ENCODE data around the gene AGXT. TPM values are rescaled to one million over a fixed set of nuclear protein-coding genes. Genes with fewer than 3 reads are reported as not detected.

Gene AGXT
- total RNA-seq, 2 experiments from 2014 or later = not detected

DNA sequence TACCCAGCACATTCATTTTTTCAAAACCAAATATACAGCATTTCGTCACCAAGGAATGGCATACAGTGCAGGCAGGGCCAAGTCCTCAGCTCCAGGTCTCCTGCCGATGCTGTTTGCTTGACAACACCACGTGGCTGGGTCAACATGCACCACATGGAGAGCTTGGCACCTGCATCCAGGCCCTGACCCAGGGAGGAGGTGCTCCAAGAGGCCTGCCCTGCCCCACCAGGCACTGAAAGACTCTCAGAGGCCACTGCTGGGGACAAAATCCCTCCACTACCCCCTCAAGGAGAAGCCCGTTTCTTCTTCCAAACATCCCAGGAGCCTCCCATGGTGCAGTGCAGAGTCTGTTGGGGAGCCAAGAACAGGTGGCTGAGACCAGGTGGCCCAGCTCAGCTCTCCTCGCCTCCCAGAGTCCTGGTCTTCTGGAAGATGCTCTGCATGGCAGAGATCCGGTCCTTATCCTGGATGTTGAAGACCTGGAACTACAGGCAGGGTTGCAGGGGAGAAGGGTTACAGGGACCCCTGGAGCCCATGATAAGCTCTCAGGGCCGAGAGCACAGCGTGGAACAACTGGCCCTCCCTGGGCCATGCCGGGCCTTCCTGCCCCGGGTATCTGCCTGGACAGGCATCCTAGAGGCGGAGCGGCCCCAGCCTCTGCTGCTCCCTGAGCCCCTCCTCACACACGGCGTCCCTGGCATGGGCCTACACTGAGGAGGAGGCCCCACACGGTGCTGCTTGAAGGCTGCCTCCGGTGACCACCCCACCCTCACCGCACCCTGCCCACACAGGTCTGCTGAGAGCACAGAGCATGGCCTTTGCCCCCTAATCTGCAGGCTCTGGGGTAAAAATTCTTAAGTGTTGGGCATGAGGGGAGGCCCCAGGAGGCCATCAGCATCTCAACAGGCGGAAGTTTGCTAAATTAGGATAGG is 18.3 kb downstream of the AGXT start:
- no peak for DNase-seq
- intact Hi-C loops (cut with micrococcal nuclease) = no loop called here
- Mint-ChIP-seq H3K27me3 (ENCODE audit: low read depth) (no peaks in the 10 kb centered on the region), H3K9me3 (no peaks in the 10 kb centered on the region), H3K27ac (no peak overlapping the region), H3K36me3 (ENCODE audit: low read depth) (no peaks in the 10 kb centered on the region), H3K4me3 (no peak overlapping the region), H3K4me1 (ENCODE audit: low read depth) (no peaks in the 10 kb centered on the region)
- CTCF ChIA-PET = no interaction called here

DNA sequence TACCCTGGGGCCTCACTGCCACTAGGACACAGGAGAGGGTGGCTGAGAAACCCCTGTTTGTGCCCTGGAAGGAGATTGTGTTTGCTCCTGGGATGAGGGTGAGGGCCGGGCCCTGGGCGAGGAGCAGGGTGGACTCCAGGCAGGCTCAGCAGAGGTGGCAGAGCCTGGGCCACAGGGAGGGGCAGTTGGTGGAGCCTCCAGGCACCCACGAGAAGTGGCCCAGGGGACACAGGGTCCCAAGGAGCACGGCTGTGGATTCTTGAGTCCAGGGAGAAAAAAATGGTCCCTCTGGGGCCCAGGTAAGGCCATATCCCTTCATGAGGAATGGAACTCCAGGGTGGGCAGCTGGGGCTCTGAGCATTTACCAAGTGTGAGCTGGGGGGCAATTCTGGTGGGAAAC is 19.0 kb downstream of the AGXT start:
- CTCF ChIA-PET = no interaction called here
- DNase-seq = no peak
- intact Hi-C loops (cut with micrococcal nuclease) = no loop called here
- Mint-ChIP-seq H3K4me1 (ENCODE audit: low read depth) (no peaks in the 10 kb centered on the region), H3K9me3 (no peaks in the 10 kb centered on the region), H3K27me3 (ENCODE audit: low read depth) (no peaks in the 10 kb centered on the region), H3K36me3 (ENCODE audit: low read depth) (no peaks in the 10 kb centered on the region), H3K4me3 (no peak overlapping the region), H3K27ac (no peak overlapping the region)

DNA sequence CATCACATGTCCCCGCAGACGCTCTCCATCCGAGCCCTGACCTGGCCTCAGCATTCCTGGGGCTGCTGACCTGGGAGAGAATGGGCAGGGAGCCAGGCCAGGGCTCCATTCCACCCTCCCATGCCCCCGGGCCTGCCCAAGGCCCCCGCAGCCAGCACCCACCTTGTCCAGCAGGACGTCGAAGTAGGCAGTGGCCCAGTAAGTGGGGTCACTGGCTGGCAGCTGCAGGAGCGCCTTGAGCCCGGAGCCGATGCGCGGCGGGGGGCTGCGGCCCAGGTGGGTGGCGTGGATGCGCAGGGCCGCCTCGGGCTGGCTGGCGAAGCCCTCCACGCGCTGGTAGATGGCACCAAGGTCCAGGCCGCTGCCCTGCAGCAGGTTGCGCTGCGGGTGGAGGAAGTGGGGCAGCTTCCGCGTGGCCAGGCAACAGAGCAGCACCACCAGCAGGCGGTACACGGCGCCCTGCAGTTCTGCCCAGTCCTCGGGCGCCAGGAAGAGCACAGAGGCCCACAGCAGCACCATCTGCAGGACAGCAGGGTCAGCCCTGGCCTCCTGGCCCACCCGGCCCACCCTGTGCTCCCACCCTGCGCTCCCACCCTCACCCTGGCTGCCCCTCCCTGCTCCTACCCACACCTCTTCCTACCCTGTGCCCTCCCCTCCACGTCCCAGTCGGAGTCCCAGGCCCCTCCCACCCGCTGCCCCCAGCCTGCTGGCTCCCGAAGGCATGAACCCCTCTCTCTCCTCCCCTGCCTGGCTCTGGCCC is 19.7 kb downstream of the AGXT start:
- intact Hi-C loops (cut with micrococcal nuclease) = no loop called here
- Mint-ChIP-seq H3K9me3 (no peaks in the 10 kb centered on the region), H3K27me3 (ENCODE audit: low read depth) (no peaks in the 10 kb centered on the region), H3K4me1 (ENCODE audit: low read depth) (no peaks in the 10 kb centered on the region), H3K27ac (no peak overlapping the region), H3K4me3 (no peak overlapping the region), H3K36me3 (ENCODE audit: low read depth) (no peaks in the 10 kb centered on the region)
- DNase-seq = no peak
- CTCF ChIA-PET = no interaction called here

DNA sequence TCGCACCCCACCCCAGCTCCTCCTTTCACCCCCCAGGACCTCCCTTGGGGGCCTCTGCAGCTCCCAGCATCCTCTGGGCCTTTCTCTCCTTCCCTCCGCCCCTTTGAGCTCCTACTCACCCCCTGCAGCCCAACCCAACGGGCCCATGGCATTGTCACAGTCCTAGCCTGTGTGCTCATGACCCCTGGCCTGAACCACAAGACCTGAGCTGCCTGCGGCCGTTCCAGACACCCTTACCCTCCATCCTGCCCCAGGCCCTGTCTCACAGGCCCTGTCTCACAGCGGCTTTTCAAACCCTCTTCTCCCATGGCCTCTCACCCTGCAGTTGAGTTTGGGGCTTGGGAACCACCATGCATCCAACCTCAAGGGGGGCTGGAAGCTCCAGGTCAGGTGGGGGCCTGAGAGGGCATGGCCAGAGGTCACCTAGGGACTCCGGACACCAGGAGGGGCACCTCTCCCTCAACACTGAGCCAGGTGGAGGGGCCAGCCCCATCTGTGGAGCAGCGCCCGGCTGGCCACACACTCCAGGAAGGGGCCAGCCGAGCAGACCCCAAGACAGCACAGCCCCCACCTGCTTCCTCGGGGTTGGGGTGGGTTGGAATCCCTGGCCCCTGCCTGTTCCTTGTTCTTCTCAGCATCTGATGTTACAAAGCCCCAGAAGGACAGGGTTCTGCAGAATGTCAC is 20.4 kb downstream of the AGXT start:
- CTCF ChIA-PET = no interaction called here
- Mint-ChIP-seq H3K36me3 (ENCODE audit: low read depth) (no peaks in the 10 kb centered on the region), H3K27me3 (ENCODE audit: low read depth) (no peaks in the 10 kb centered on the region), H3K27ac (no peak overlapping the region), H3K4me3 (no peak overlapping the region), H3K9me3 (no peaks in the 10 kb centered on the region), H3K4me1 (ENCODE audit: low read depth) (no peaks in the 10 kb centered on the region)
- DNase-seq = no peak
- intact Hi-C loops (cut with micrococcal nuclease) = no loop called here

DNA sequence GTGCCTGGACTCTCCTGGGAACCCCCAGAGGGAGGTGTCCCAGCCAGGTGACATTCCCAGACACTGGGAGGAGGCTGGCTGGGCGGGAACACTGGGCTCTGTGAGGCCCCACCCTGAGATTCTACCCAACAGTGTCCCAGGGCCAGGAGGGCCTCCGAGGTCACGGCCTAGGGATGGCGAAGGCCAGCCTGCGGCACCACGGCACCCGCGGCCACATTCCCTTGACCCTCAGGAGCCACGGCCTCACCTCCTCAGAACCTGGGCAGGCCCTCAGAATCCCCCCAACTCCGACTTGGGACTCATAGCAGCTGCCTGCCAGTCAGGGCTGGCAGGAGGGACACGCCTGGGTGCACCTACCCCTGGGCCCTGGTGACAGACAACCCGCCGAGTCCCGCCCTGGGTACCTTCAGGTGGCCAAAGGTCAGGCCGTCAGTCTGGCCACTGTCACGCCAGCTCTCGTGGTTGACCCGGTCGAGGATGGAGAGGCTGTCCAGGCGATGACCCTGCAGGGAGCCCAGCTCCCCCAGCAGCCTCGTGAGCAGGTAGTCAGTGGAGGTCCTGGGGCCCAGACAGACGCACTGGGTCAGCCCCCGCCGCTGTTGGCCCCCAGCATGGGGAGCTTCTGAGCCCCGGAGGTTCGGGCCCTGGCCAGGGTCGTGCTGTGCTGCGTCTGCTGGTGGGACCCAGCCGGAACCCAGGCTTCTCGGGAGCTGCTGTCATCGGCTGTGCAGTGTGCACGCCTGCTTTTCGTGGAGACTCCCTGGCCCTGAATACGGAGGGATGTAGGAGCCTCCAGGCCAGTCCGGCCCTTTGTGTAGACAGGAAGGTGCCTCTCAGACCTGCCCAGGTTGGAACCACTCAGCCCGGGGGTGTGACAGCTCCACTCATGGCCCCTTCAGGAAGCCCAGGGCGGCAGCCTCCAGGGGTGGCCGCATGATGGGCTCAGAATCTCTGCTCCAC is 21.3 kb downstream of the AGXT start:
- no peaks in the 10 kb centered on the region for H3K36me3 Mint-ChIP-seq (ENCODE audit: low read depth)
- H3K9me3 Mint-ChIP-seq = no peaks in the 10 kb centered on the region
- no peak overlapping the region for H3K4me3 Mint-ChIP-seq
- CTCF ChIA-PET = no interaction called here
- H3K27me3 Mint-ChIP-seq (ENCODE audit: low read depth) = no peaks in the 10 kb centered on the region
- DNase-seq = no peak
- no peak overlapping the region for H3K27ac Mint-ChIP-seq
- H3K4me1 Mint-ChIP-seq (ENCODE audit: low read depth) = no peaks in the 10 kb centered on the region
- intact Hi-C loops (cut with micrococcal nuclease) = no loop called here

DNA sequence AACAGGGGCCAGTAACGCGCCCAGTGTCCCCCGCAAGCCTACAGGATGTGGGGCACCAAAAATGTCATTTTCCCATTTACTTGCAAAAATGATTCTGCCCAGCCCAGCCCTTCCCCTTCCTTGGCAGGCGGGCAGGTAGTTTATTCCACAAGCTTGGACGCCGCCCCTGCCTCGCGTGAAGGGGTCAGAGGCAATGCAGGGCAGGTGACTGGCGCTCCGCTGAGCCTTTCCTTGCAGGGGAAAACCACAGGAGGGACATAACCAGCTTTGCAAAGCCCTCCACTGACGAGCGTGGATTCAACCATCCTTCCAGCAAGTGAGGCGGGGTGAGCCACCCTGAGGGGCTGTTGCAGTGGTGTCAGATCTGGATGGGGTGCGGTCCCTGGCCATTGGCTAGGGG is 22.1 kb downstream of the AGXT start:
- intact Hi-C loops (cut with micrococcal nuclease) = no loop called here
- H3K4me1 Mint-ChIP-seq (ENCODE audit: low read depth) = no peaks in the 10 kb centered on the region
- no peaks in the 10 kb centered on the region for H3K27me3 Mint-ChIP-seq (ENCODE audit: low read depth)
- CTCF ChIA-PET = interaction anchor here (0.7 kb wide), 1 partner anchor 24 kb away, joined by 3 read pairs; no protein-coding TSS in a partner anchor
- no peak overlapping the region for H3K27ac Mint-ChIP-seq
- H3K4me3 Mint-ChIP-seq = no peak overlapping the region
- no peaks in the 10 kb centered on the region for H3K36me3 Mint-ChIP-seq (ENCODE audit: low read depth)
- no peak for DNase-seq
- no peaks in the 10 kb centered on the region for H3K9me3 Mint-ChIP-seq

DNA sequence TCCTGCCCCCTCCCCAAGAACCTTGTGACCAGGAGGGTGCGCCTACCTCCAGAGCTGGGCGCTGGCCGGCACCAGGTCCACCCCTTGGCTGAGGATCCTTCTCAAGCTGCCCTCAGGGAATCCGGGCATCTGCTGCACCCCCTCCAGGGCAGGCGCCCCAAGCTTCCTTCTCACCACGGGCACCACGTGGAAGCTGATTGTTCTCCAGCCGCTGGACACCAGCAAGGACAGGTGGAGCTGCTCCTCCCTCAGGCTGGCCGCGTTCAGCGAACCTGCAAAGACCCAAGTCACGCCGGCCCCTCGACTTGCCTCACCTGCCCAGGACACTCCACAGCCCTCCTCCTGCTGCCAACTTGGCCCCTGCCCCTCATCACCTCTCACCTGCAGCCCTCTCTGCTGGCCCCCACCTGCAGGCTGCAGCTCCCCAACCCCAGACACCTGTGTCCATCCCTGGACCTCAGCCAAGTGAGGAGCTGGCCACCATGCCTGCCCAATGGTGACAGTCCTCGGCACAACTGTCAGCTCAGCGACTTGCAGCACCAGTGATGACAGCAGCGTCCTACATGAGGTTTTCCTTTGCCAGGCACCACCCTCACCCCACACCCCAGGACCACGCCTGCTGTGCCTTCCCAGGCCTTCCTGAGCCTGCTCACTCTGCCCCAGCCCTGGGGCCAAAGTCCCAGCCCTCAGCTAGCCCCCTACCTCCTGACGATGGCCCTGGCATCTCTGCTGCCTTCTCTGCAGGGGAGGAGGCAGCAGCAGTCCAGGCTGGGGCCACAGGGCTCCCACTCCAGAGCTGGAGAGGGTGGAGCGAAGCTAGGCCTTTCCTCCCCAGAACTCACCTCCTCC is 23.1 kb downstream of the AGXT start:
- no peaks in the 10 kb centered on the region for H3K9me3 Mint-ChIP-seq
- DNase-seq = no peak
- H3K27me3 Mint-ChIP-seq (ENCODE audit: low read depth) = no peaks in the 10 kb centered on the region
- CTCF ChIA-PET = interaction anchor here (0.7 kb wide), 1 partner anchor 23 kb away, joined by 3 read pairs; no protein-coding TSS in a partner anchor
- H3K4me1 Mint-ChIP-seq (ENCODE audit: low read depth) = no peaks in the 10 kb centered on the region
- H3K36me3 Mint-ChIP-seq (ENCODE audit: low read depth) = no peaks in the 10 kb centered on the region
- no peak overlapping the region for H3K4me3 Mint-ChIP-seq
- intact Hi-C loops (cut with micrococcal nuclease) = no loop called here
- no peak overlapping the region for H3K27ac Mint-ChIP-seq

DNA sequence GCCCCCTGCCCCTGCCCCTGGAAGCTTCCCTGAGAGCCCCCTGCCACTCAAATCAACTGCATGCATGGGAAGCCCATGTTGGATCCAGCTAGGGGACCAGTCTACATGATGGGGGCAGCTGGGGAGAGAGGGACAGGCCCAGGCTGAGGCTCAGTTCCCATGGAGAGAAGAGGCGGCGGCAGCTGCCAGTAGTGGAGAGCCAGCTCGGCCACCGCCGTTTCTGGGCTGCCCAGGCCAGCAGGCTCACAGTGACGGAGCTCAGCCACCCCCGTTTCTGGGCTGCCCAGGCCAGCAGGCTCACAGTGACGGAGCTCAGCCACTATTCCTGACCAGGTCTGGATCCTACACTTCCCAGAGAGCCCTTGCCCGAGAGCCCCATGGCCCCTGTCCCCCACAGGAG is 23.7 kb downstream of the AGXT start:
- H3K4me3 Mint-ChIP-seq = no peak overlapping the region
- no peak for DNase-seq
- no peaks in the 10 kb centered on the region for H3K27me3 Mint-ChIP-seq (ENCODE audit: low read depth)
- no peak overlapping the region for H3K27ac Mint-ChIP-seq
- H3K9me3 Mint-ChIP-seq = no peaks in the 10 kb centered on the region
- H3K4me1 Mint-ChIP-seq (ENCODE audit: low read depth) = no peaks in the 10 kb centered on the region
- intact Hi-C loops (cut with micrococcal nuclease) = no loop called here
- H3K36me3 Mint-ChIP-seq (ENCODE audit: low read depth) = no peaks in the 10 kb centered on the region
- CTCF ChIA-PET = no interaction called here

DNA sequence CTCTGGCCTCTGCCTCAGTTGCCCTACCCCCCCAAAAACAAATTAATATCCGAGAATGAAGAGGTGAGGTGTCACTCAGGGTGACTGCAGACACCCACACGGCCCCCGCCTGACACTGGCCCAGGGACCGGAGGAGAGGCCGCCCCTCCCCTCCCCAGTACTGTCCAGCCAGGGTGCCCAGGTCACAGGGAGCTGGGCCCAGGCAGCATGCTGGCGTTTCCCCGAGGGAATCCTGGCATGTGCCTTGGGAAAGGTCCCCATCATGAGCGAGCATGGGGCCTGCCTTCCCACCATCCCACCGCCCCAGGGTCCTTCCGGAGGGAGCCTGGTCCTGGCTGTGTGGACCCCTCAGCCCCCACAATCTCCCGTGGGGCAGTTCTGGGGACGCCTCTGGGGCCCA is 24.3 kb downstream of the AGXT start:
- DNase-seq = no peak
- no peak overlapping the region for H3K4me3 Mint-ChIP-seq
- intact Hi-C loops (cut with micrococcal nuclease) = no loop called here
- no peaks in the 10 kb centered on the region for H3K9me3 Mint-ChIP-seq
- CTCF ChIA-PET = no interaction called here
- no peak overlapping the region for H3K27ac Mint-ChIP-seq
- no peaks in the 10 kb centered on the region for H3K27me3 Mint-ChIP-seq (ENCODE audit: low read depth)
- H3K36me3 Mint-ChIP-seq (ENCODE audit: low read depth) = no peaks in the 10 kb centered on the region
- no peaks in the 10 kb centered on the region for H3K4me1 Mint-ChIP-seq (ENCODE audit: low read depth)

DNA sequence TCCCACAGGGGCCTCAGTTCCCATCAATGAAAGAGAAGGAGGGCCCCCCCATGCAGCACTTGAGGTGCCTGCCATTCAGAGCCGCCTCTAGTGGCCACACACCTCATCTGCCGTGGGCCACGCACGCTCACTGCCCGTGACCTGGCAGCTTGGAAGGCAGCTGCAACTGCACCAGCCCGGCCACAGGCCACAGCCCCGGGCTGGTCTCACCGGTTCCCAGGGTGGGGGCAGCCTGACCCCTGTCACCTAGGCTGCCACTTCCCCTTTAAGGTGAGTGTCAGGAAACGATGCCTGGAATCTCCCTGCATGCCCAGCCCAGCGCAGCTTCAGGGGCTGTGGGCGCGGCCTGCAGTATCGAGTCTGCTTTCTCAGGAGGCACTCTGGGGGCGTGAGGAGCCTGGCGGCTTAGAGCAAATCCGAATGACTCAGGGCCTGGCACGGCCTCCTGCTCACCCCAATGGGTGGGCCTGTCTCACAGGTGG is 24.8 kb downstream of the AGXT start:
- H3K36me3 Mint-ChIP-seq (ENCODE audit: low read depth) = no peaks in the 10 kb centered on the region
- H3K4me1 Mint-ChIP-seq (ENCODE audit: low read depth) = no peaks in the 10 kb centered on the region

DNA sequence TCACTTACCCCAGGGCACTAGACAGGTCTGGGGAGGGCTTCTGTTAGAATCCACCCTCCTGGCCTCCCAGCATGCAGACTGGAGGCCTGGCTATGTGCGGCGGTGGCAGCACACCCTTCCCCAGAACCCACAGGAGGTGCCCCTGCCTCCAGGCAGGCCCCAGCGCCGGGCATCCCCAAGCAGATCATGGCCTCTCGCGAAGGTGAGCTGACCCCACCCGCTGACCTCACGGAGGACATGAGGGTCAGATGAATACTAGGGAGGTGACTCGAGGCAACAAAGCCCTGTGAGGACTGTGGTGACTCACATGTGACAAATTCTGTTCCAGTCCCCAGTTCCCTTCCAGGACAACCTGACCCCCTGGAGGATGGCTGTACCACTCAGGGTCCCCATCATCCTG is 25.4 kb downstream of the AGXT start:
- DNase-seq = no peak
- intact Hi-C loops (cut with micrococcal nuclease) = no loop called here
- CTCF ChIA-PET = interaction anchor here (0.5 kb wide), 1 partner anchor 152 kb away, joined by 6 read pairs; no protein-coding TSS in a partner anchor

More for the DNA sequence above, 24.8 kb downstream of the AGXT start:
- no peak overlapping the region for H3K4me3 Mint-ChIP-seq
- no peak overlapping the region for H3K27ac Mint-ChIP-seq
- H3K27me3 Mint-ChIP-seq (ENCODE audit: low read depth) = no peaks in the 10 kb centered on the region
- CTCF ChIA-PET = interaction anchor here (0.5 kb wide), 1 partner anchor 152 kb away, joined by 6 read pairs; no protein-coding TSS in a partner anchor
- DNase-seq = no peak
- intact Hi-C loops (cut with micrococcal nuclease) = no loop called here
- no peaks in the 10 kb centered on the region for H3K9me3 Mint-ChIP-seq

More for the DNA sequence above, 25.4 kb downstream of the AGXT start:
- Mint-ChIP-seq H3K36me3 (ENCODE audit: low read depth) (no peaks in the 10 kb centered on the region), H3K9me3 (no peaks in the 10 kb centered on the region), H3K27me3 (ENCODE audit: low read depth) (no peaks in the 10 kb centered on the region), H3K4me3 (no peak overlapping the region), H3K4me1 (ENCODE audit: low read depth) (no peaks in the 10 kb centered on the region), H3K27ac (no peak overlapping the region)
